Neural cell (in vitro differentiated cells): ENCODE measurements around the gene SPP1.
"Not testable (repeated sequence)": the region's sequence is repeated elsewhere in the genome, so short reads cannot be mapped to it uniquely, and the experiment has no call there.

Source experiments
- CTCF ChIP-seq: fragments of 450-650 bp; IDR thresholded peaks from 2 replicates; pipeline ENCODE4 v1.5.1; 2014; ENCODE audit warnings: antibody characterized with exemption, mild to moderate bottlenecking, moderate library complexity; ENCODE audit not compliant: poor library complexity, severe bottlenecking
- REST ChIP-seq: IDR thresholded peaks from 2 replicates; pipeline ENCODE4 v1.6.1; 2012; ENCODE audit warnings: borderline replicate concordance

DNA sequence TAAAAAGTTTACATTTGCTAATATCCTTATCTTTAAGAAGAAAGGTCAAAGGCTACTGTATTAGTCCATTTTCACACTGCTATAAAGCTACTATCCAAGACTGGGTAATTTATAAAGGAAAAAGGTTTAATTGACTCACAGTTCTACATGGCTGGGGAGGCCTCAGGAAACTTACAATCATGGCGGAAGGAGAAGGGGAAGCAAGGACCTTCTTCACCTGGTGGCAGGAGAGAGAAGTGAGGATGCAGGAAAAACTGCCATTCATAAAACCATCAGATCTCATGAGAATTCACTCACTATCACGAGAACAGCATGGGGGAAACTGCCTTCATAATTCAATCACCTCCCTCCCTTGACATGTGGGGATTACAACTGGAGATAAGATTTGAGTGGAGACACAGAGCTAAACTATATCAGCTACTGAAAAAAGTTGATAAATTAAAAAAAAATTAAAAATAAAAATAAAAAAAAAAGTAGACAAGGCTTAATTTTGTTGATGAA is 23.7 kb downstream of the SPP1 start:
- TF ChIP-seq CTCF, REST: not testable (repeated sequence)
